Umbilical cord (tissue), 2 donors: ENCODE results near the gene NUP93. TPM values are rescaled to one million over a fixed set of nuclear protein-coding genes. Genes with fewer than 3 reads are reported as not detected.
A peak's percentile ranks its signal among the peaks of the same experiment; 100 is the strongest.
"Not testable (repeated sequence)": the region's sequence is repeated elsewhere in the genome, so short reads cannot be mapped to it uniquely, and the experiment has no call there.

Experiments
- DNase-seq: peaks from one replicate; pipeline ENCODE4 v3.0.0-alpha.2; 2015; ENCODE audit warnings: low spot score
- total RNA-seq: library from RNA; depleted of rRNA; stranded (reverse); fragments of >200 nt; gene quantifications from one replicate; pipeline ENCODE4 v1.2.3, GENCODE V29; 2014; ENCODE audit warnings: low replicate concordance; ENCODE audit not compliant: insufficient read depth

NUP93 gene
- total RNA-seq, 1 donor from 2014 or later: 29.9 TPM

DNA sequence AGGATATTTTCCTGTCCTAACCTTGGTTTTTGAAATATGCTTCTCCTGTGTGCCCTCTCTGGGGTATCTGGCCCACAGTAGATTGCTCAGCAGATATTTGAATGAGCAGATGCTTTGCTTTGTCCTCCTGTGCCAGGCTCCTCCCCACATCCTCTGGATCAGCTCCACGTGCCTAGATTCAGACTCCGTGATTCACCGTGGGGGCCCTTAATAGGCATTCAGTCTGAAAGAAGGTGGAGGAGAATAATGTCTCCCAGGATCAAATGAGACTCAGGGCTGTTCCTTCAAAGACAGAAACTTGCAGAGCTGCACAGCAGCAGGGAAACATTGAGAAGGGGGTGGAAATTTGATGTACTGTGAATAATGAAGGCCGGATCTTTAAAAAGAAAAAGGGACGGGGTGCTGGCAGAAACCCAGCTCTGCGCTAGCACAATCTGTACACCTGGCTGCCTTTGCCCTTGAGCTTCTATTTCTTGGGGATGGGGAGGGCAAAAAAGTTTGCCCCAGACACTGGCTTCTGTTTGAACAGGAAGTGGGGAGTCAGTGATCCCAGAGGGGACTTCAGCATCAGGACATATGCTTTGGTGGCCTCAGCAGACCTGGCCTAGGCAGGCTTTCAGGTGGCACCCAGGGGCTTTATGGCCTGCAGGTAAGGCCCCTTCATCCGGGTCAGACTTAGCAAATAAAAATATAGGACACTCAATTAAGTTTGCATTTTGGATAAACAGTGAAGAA is 119.2 kb downstream of the NUP93 start:
- no peak for DNase-seq

- DNase-seq: no peak
Observed at GRCh38 chr16:56849690-56850680, 120.1 kb downstream of the NUP93 start.

DNA sequence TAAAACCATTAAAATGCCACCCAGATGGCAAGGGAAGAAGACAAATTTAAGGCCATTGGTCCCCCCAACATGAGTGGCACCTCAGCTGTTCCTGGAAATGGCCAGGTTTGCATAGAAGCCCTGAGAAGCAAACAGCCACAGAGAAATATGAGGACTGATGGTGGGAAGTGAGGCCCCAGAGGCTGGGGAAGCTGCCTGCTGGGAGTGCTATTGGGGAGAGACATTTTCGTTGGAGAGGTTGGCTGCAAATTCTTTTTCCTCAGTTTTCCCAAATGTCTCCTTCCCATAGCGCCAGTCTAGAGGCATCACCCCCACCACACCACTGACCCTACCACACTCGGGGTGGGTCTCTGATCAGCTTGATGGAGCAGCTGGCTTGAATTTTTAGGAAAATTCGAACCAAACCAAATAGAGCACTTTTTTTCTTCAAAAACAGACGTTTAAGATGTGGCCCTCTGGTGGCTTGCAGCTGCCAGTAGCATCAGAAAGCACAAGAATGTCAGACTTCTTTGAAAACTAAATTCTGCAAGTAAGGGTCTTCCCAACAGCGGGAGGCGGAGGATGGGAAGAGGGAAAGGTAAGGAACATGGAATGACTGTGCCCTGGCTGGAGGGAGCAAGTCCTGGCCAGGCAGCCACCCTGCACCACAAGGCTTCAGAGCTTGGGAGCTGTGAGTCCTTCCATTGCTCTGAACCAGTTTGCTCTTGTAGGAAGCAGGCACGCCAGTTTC is 121.9 kb downstream of the NUP93 start:
- no peak for DNase-seq

GRCh38 chr16:56852401-56852730 is 122.4 kb downstream of the NUP93 start:
- no peak for DNase-seq

- no peak for DNase-seq
Observed at GRCh38 chr16:56852968-56853367, 123.0 kb downstream of the NUP93 start.

- no peak for DNase-seq
Observed at GRCh38 chr16:56855201-56855600, 125.3 kb downstream of the NUP93 start.

- peak; percentile 55 for DNase-seq
Observed at GRCh38 chr16:56855946-56856345, 126.0 kb downstream of the NUP93 start.

- peak; percentile 44 for DNase-seq
Observed at GRCh38 chr16:56856876-56857447, 127.0 kb downstream of the NUP93 start.

DNA sequence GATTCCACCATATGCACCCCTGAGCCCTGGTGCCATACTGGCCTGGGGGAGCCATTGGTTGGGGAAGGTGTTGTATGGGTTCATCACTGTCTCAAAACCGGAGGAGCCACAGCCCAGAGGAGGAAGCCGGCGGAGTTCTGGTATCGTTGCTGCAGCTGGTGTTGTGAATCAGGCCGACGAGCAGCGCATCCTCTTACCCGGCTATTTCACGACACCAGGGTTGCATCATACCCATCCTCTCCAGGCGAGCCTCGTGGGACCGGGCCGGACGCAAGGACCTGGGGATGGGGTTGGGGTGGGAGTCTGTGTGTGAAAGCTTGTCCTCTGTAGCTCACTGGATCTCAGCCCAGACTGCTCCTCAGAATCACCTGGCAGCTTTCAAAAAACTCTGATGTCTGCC is 128.4 kb downstream of the NUP93 start:
- DNase-seq: no peak

- DNase-seq: no peak
Observed at GRCh38 chr16:56859636-56860035, 129.7 kb downstream of the NUP93 start.

DNA sequence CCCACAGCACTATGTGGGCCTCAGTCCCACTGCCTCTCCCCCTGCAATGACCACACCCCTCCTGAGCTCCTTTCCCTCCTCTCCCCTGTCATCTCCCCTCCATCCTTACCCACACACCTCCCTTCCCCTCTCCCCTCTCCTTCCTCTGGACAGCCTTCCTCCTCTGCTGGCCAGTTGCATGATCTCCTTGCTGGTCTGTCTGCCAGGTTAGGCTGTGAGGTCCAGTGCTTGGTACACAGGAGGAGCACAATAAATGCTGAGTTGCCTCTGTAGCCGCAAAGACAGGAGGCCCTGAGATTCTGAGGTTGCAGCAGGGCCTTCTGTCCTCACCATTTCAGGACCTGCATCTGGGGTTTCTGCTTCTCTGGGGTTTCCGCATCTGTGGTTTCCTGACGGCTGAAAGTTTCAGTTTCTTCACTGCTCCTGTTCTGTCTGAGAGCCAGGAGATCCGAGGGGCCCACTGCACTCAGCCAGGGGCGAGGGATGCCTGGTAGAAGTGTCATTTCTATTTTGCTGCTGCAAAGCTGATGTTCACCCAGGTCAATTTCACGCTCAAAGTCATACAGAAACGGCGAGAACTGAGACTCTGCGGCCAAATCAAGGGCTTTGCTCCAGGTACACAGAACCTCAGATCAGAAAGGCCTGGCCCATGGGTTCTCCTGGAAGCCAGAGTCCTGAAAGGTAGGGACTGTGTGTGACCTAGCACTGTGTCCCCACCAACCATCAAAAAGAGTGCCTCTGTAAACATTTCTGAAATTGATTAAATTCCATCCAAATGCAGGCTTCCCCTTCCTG is 130.5 kb downstream of the NUP93 start:
- peak; percentile 78 for DNase-seq

GRCh38 chr16:56861092-56861610 is 131.2 kb downstream of the NUP93 start:
- peak; percentile 85 for DNase-seq

DNA sequence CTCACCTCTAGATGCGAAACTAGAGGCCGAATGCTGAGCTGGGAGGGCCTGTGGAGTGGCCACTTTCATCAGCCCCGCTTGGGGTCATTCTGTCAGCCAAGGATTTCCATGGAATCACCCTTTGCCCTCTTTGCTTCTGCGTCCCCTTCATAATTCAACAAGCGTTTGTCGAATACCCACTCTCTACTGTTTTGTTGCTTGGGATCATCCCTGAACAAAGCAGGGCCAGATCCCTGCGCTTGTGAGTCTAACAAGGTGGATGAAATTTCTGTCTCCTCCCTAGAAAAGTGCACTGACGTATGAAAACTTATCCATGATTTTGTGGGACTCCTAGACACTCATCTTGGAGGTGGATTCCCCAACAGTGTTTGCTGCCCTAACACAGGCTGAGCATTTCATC is 131.8 kb downstream of the NUP93 start:
- DNase-seq: no peak

DNA sequence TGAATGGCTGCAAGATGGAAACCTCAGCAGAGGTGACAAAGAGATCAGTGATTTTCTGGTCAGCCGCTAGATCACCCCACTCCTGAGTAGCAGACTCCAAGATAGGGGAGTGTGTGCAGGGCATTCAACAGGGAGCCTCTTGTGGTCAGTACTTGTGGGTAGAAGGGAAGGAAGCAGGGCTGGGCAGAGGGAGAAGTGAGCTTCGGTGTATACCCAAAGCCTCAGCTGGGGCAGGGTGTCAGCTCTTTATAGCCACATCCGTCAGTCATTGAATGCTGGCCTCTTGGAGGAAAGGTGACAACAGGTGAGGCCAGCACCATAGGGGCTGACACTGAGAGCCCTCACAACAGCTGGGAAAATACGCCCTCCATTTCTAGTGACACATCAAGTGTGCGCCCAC is 132.8 kb downstream of the NUP93 start:
- no peak for DNase-seq

GRCh38 chr16:56864960-56865359 is 135.0 kb downstream of the NUP93 start, which contains the start of gene SLC12A3:
Gene SLC12A3 (plus strand): TSS chr16:56865207. CDS start chr16:56865236, 29 bp downstream.
- no peak for DNase-seq

DNA sequence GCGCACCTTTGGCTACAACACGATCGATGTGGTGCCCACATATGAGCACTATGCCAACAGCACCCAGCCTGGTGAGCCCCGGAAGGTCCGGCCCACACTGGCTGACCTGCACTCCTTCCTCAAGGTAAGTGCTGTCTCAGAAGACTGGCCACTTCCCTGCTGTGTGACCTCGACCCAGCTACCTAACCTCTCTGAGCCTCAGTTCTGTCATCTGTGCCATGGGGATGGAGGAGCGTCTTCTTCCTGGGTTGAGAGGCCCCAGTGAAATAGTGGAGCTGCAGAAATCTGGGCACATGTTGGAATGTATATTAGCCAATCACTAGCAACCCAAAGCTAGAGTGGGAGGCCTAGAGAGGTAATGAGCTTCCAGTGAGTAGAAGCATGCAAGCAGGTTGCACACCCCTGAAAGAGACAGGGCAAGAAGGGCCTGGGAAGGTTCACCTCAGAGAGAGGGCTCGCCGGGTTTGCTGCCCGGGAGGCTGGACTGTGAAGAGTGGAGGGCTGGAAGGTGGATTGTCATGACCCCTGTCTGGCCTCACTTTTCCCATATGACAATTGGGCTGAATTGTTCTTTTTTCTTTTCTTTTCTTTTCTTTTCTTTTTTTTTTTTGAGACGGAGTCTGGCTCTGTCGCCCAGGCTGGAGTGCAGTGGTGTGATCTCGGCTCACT is 135.6 kb downstream of the NUP93 start:
- no peak for DNase-seq

GRCh38 chr16:56866955-56867830 is 137.3 kb downstream of the NUP93 start:
- DNase-seq: peak; percentile 71

GRCh38 chr16:56868175-56868574 is 138.2 kb downstream of the NUP93 start:
- DNase-seq: no peak

DNA sequence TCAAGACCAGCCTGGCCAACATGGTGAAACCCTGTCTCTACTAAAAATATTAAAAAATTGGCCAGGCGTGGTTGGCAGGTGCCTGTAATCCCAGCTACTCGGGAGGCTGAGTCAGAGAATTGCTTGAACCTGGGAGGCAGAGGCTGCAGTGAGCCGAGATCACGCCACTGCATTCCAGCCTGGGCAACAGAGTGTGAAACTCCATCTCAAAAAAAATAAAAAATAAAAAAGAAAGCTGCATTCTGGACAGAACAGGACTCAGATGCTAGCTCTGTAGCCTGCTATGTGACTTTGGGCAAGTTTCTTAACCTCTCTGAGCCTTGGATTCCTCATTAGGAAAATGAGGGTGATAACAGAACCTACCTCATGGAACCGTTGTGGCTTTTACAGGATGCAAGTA is 138.8 kb downstream of the NUP93 start:
- not testable (repeated sequence) for DNase-seq
